ENCODE data around the gene TCF25.
A peak's percentile ranks its signal among the peaks of the same experiment; 100 is the strongest.
"Not testable (repeated sequence)": the region's sequence is repeated elsewhere in the genome, so short reads cannot be mapped to it uniquely, and the experiment has no call there.

TCF25 gene

GRCh38 chr16:89873109-89873971, at the start of gene TCF25:
TSS of gene TCF25 (plus strand) at chr16:89873592. CDS start at chr16:89873668, 76 bp downstream.
- H3K36me3 ChIP-seq (ENCODE audit: insufficient read depth, low read length): peaks cover 15% of the 10 kb centered on the region
- no peaks in the 10 kb centered on the region for H3K9me3 ChIP-seq (ENCODE audit: low read depth, low read length)
- peak within 1 kb of the TSS; percentile 97 for H3K27ac ChIP-seq
- TF ChIP-seq FOXP2 (optimal IDR thresholded peaks at IDR 0.05; ENCODE audit: control extremely low read depth, extremely low read length, insufficient read depth) (no peak), EZH2 (IDR thresholded peaks at IDR 0.05) (no peak), POLR2AphosphoS5 (IDR thresholded peaks at IDR 0.05; ENCODE audit: borderline replicate concordance, low read depth, low read length) (peak; percentile 86)
- H3K4me3 ChIP-seq: peak within 1 kb of the TSS; percentile 84
- peak; percentile 32 for DNase-seq (ENCODE audit: low read depth, low spot score)
- peak within 1 kb of the TSS; percentile 85 for H3K9ac ChIP-seq (ENCODE audit: insufficient read length)

GRCh38 chr16:89823824-89824148, 49.6 kb upstream of the TCF25 start:
- H3K4me3 ChIP-seq; DNase-seq (ENCODE audit: low read depth, low spot score); H3K36me3 ChIP-seq (ENCODE audit: insufficient read depth, low read length); H3K9me3 ChIP-seq (ENCODE audit: low read depth, low read length); H3K9ac ChIP-seq (ENCODE audit: insufficient read length); H3K27ac ChIP-seq: not testable (repeated sequence)

GRCh38 chr16:89826531-89827382, 46.6 kb upstream of the TCF25 start:
- no peak overlapping the region for H3K9ac ChIP-seq (ENCODE audit: insufficient read length)
- no peaks in the 10 kb centered on the region for H3K9me3 ChIP-seq (ENCODE audit: low read depth, low read length)
- H3K27ac ChIP-seq: no peak overlapping the region

GRCh38 chr16:89827383-89828198, 45.8 kb upstream of the TCF25 start:
- peak overlapping the region; percentile 70 for H3K4me3 ChIP-seq
- DNase-seq (ENCODE audit: low read depth, low spot score): no peak
- TF ChIP-seq EZH2 (IDR thresholded peaks at IDR 0.05) (no peak), POLR2AphosphoS5 (IDR thresholded peaks at IDR 0.05; ENCODE audit: borderline replicate concordance, low read depth, low read length) (no peak), FOXP2 (optimal IDR thresholded peaks at IDR 0.05; ENCODE audit: control extremely low read depth, extremely low read length, insufficient read depth) (no peak)
- no peaks in the 10 kb centered on the region for H3K36me3 ChIP-seq (ENCODE audit: insufficient read depth, low read length)
- no peak overlapping the region for H3K27ac ChIP-seq
- H3K9ac ChIP-seq (ENCODE audit: insufficient read length): no peak overlapping the region
- H3K9me3 ChIP-seq (ENCODE audit: low read depth, low read length): no peaks in the 10 kb centered on the region

More at GRCh38 chr16:89826531-89827382, 46.6 kb upstream of the TCF25 start:
- no peak for DNase-seq (ENCODE audit: low read depth, low spot score)
- H3K36me3 ChIP-seq (ENCODE audit: insufficient read depth, low read length): no peaks in the 10 kb centered on the region
- no peak for TF ChIP-seq FOXP2 (optimal IDR thresholded peaks at IDR 0.05; ENCODE audit: control extremely low read depth, extremely low read length, insufficient read depth)
- no peak for TF ChIP-seq POLR2AphosphoS5 (IDR thresholded peaks at IDR 0.05; ENCODE audit: borderline replicate concordance, low read depth, low read length)
- no peak for TF ChIP-seq EZH2 (IDR thresholded peaks at IDR 0.05)
- H3K4me3 ChIP-seq: no peak overlapping the region

- Histone ChIP-seq H3K27ac (no peak within 1 kb of the TSS), H3K36me3 (ENCODE audit: insufficient read depth, low read length) (no peaks in the 10 kb centered on the region), H3K4me3 (peak within 1 kb of the TSS; percentile 70), H3K9me3 (ENCODE audit: low read depth, low read length) (no peaks in the 10 kb centered on the region), H3K9ac (ENCODE audit: insufficient read length) (no peak within 1 kb of the TSS)
- DNase-seq (ENCODE audit: low read depth, low spot score): no peak
- no peak for TF ChIP-seq POLR2AphosphoS5 (IDR thresholded peaks at IDR 0.05; ENCODE audit: borderline replicate concordance, low read depth, low read length)
- no peak for TF ChIP-seq EZH2 (IDR thresholded peaks at IDR 0.05)
- no peak for TF ChIP-seq FOXP2 (optimal IDR thresholded peaks at IDR 0.05; ENCODE audit: control extremely low read depth, extremely low read length, insufficient read depth)
Measured at GRCh38 chr16:89828199-89828869, 45.1 kb upstream of the TCF25 start, which contains the start of gene SPIRE2. TSS of gene SPIRE2 (plus strand) at chr16:89828475. CDS start at chr16:89828551, 76 bp downstream.

- no peaks in the 10 kb centered on the region for H3K36me3 ChIP-seq (ENCODE audit: insufficient read depth, low read length)
- peak overlapping the region; percentile 42; the same call in 1 of the 2 replicates for H3K4me3 ChIP-seq
- H3K9ac ChIP-seq (ENCODE audit: insufficient read length): no peak overlapping the region
- DNase-seq (ENCODE audit: low read depth, low spot score): no peak
- no peaks in the 10 kb centered on the region for H3K9me3 ChIP-seq (ENCODE audit: low read depth, low read length)
- no peak overlapping the region for H3K27ac ChIP-seq
- no peak for TF ChIP-seq POLR2AphosphoS5 (IDR thresholded peaks at IDR 0.05; ENCODE audit: borderline replicate concordance, low read depth, low read length)
- TF ChIP-seq EZH2 (IDR thresholded peaks at IDR 0.05): no peak
- TF ChIP-seq FOXP2 (optimal IDR thresholded peaks at IDR 0.05; ENCODE audit: control extremely low read depth, extremely low read length, insufficient read depth): no peak
Measured at GRCh38 chr16:89828870-89829629, 44.3 kb upstream of the TCF25 start.

Measured in SK-N-MC (cell line).